Measurements from ENCODE around the gene KLF6.

The KLF6 gene

GRCh38 chr10:3784510-3785250 is at the start of gene KLF6:
KLF6 (minus strand) TSS chr10:3785209; CDS start chr10:3785014, 195 bp downstream.
- DNase-seq (ENCODE audit: low read depth): no peak

GRCh38 chr10:3834404-3834803 is 49.4 kb upstream of the KLF6 start:
- no peak for DNase-seq (ENCODE audit: low read depth)

- no peak for DNase-seq (ENCODE audit: low read depth)
These were observed 48.0 kb upstream of the KLF6 start for GRCh38 chr10:3833046-3833445.

- DNase-seq (ENCODE audit: low read depth): no peak
These were observed 47.2 kb upstream of the KLF6 start for GRCh38 chr10:3832022-3832786.

- no peak for DNase-seq (ENCODE audit: low read depth)
These were observed 46.6 kb upstream of the KLF6 start for GRCh38 chr10:3831608-3832007.

GRCh38 chr10:3830946-3831345 is 45.9 kb upstream of the KLF6 start:
- DNase-seq (ENCODE audit: low read depth): no peak

GRCh38 chr10:3829156-3830050 is 44.4 kb upstream of the KLF6 start:
- DNase-seq (ENCODE audit: low read depth): no peak

GRCh38 chr10:3828404-3829155 is 43.6 kb upstream of the KLF6 start:
- DNase-seq (ENCODE audit: low read depth): no peak

GRCh38 chr10:3827768-3828403 is 42.9 kb upstream of the KLF6 start:
- no peak for DNase-seq (ENCODE audit: low read depth)

GRCh38 chr10:3827266-3827665 is 42.3 kb upstream of the KLF6 start:
- no peak for DNase-seq (ENCODE audit: low read depth)

- no peak for DNase-seq (ENCODE audit: low read depth)
These were observed 40.9 kb upstream of the KLF6 start for GRCh38 chr10:3825862-3826351.

GRCh38 chr10:3825244-3825643 is 40.2 kb upstream of the KLF6 start:
- DNase-seq (ENCODE audit: low read depth): no peak

GRCh38 chr10:3822541-3823330 is 37.7 kb upstream of the KLF6 start:
- DNase-seq (ENCODE audit: low read depth): no peak

GRCh38 chr10:3820255-3820654 is 35.2 kb upstream of the KLF6 start:
- no peak for DNase-seq (ENCODE audit: low read depth)

GRCh38 chr10:3816995-3817394 is 32.0 kb upstream of the KLF6 start:
- DNase-seq (ENCODE audit: low read depth): no peak

- DNase-seq (ENCODE audit: low read depth): no peak
These were observed 29.8 kb upstream of the KLF6 start for GRCh38 chr10:3814838-3815220.

GRCh38 chr10:3813986-3814837 is 29.2 kb upstream of the KLF6 start:
- DNase-seq (ENCODE audit: low read depth): no peak

- no peak for DNase-seq (ENCODE audit: low read depth)
These were observed 28.3 kb upstream of the KLF6 start for GRCh38 chr10:3813267-3813666.

- no peak for DNase-seq (ENCODE audit: low read depth)
These were observed 27.1 kb upstream of the KLF6 start for GRCh38 chr10:3812141-3812540.
